ENCODE results near the gene RPL34. TPM values are rescaled to one million over a fixed set of nuclear protein-coding genes. Genes with fewer than 3 reads are reported as not detected.

Gene RPL34
- total RNA-seq, 1 experiment from 2014 or later = 695 TPM

- TF ChIP-seq EZH2 (IDR thresholded peaks at IDR 0.05; ENCODE audit: low read length, unreplicated experiment) = no peak
- TF ChIP-seq CTCF (conservative IDR thresholded peaks at IDR 0.05; ENCODE audit: low read depth, low read length) = no peak
- no peak for TF ChIP-seq EZH2phosphoT487 (IDR thresholded peaks at IDR 0.05; ENCODE audit: borderline replicate concordance, low read length)
- H2AFZ ChIP-seq (ENCODE audit: low read length) = no peak overlapping the region
- H3K36me3 ChIP-seq (ENCODE audit: low read depth, low read length) = peaks cover 58% of the 10 kb centered on the region
- H3K4me1 ChIP-seq (ENCODE audit: insufficient read depth, low read length) = peaks cover 13% of the 10 kb centered on the region
- peaks cover 37% of the 10 kb centered on the region for H3K79me2 ChIP-seq (ENCODE audit: low read length)
- H3K9ac ChIP-seq (ENCODE audit: low read length) = no peak overlapping the region
- H3K4me3 ChIP-seq (ENCODE audit: low read length) = no peak overlapping the region
- H3K27me3 ChIP-seq (ENCODE audit: low read length) = no peaks in the 10 kb centered on the region
- H3K27ac ChIP-seq (ENCODE audit: low read length) = no peak overlapping the region
- H3K4me2 ChIP-seq (ENCODE audit: low read length) = no peak overlapping the region
- ChIA-PET POLR2A (ENCODE audit: unreplicated experiment) (no interaction called here), CTCF (no interaction called here)
- intact Hi-C loops (cut with micrococcal nuclease) = no loop called here
- H3K9me3 ChIP-seq (ENCODE audit: low read length) = no peaks in the 10 kb centered on the region
- H4K20me1 ChIP-seq (ENCODE audit: low read length) = peaks cover 40% of the 10 kb centered on the region
- no TSS peak for BruUV-seq (replicated peaks)
- H3F3A ChIP-seq (ENCODE audit: low read length, unreplicated experiment) = no peaks in the 10 kb centered on the region
- DNase-seq (no peak), ATAC-seq (no peak)
- no peaks in the 10 kb centered on the region for H3K9me2 ChIP-seq (replicated peaks; ENCODE audit: low read length)
Observed at GRCh38 chr4:108626056-108626455, 5.7 kb downstream of the RPL34 start.

GRCh38 chr4:108628411-108628810 is 8.0 kb downstream of the RPL34 start:
- TF ChIP-seq CTCF (conservative IDR thresholded peaks at IDR 0.05; ENCODE audit: low read depth, low read length) = no peak
- TF ChIP-seq EZH2 (IDR thresholded peaks at IDR 0.05; ENCODE audit: low read length, unreplicated experiment) = no peak
- TF ChIP-seq EZH2phosphoT487 (IDR thresholded peaks at IDR 0.05; ENCODE audit: borderline replicate concordance, low read length) = no peak
- Histone ChIP-seq H3K27ac (ENCODE audit: low read length) (no peak overlapping the region), H4K20me1 (ENCODE audit: low read length) (peaks cover 22% of the 10 kb centered on the region), H3K79me2 (ENCODE audit: low read length) (peaks cover 13% of the 10 kb centered on the region), H3K4me2 (ENCODE audit: low read length) (no peak overlapping the region), H3K27me3 (ENCODE audit: low read length) (no peaks in the 10 kb centered on the region), H2AFZ (ENCODE audit: low read length) (no peak overlapping the region), H3K9me3 (ENCODE audit: low read length) (no peaks in the 10 kb centered on the region), H3K4me1 (ENCODE audit: insufficient read depth, low read length) (no peaks in the 10 kb centered on the region), H3K9me2 (replicated peaks; ENCODE audit: low read length) (no peaks in the 10 kb centered on the region), H3F3A (ENCODE audit: low read length, unreplicated experiment) (no peaks in the 10 kb centered on the region), H3K4me3 (ENCODE audit: low read length) (no peak overlapping the region), H3K36me3 (ENCODE audit: low read depth, low read length) (peaks cover 47% of the 10 kb centered on the region), H3K9ac (ENCODE audit: low read length) (no peak overlapping the region)
- no peak for DNase-seq
- intact Hi-C loops (cut with micrococcal nuclease) = no loop called here
- no peak for ATAC-seq
- ChIA-PET POLR2A (ENCODE audit: unreplicated experiment) (no interaction called here), CTCF (no interaction called here)
- no TSS peak for BruUV-seq (replicated peaks)

GRCh38 chr4:108635070-108635655 is 14.8 kb downstream of the RPL34 start:
- no peak overlapping the region for H2AFZ ChIP-seq (ENCODE audit: low read length)
- no peaks in the 10 kb centered on the region for H3K9me2 ChIP-seq (replicated peaks; ENCODE audit: low read length)
- no peak overlapping the region for H3K9ac ChIP-seq (ENCODE audit: low read length)
- intact Hi-C loops (cut with micrococcal nuclease) = no loop called here
- ChIA-PET POLR2A (ENCODE audit: unreplicated experiment) (no interaction called here), CTCF (no interaction called here)
- H4K20me1 ChIP-seq (ENCODE audit: low read length) = no peaks in the 10 kb centered on the region
- no peaks in the 10 kb centered on the region for H3K79me2 ChIP-seq (ENCODE audit: low read length)
- no peaks in the 10 kb centered on the region for H3K27me3 ChIP-seq (ENCODE audit: low read length)
- H3K4me3 ChIP-seq (ENCODE audit: low read length) = no peak overlapping the region
- DNase-seq (no peak), ATAC-seq (no peak)
- no peak overlapping the region for H3K4me2 ChIP-seq (ENCODE audit: low read length)
- no peaks in the 10 kb centered on the region for H3K9me3 ChIP-seq (ENCODE audit: low read length)
- TF ChIP-seq EZH2phosphoT487 (IDR thresholded peaks at IDR 0.05; ENCODE audit: borderline replicate concordance, low read length) (no peak), CTCF (conservative IDR thresholded peaks at IDR 0.05; ENCODE audit: low read depth, low read length) (no peak), EZH2 (IDR thresholded peaks at IDR 0.05; ENCODE audit: low read length, unreplicated experiment) (no peak)
- H3F3A ChIP-seq (ENCODE audit: low read length, unreplicated experiment) = no peaks in the 10 kb centered on the region
- no TSS peak for BruUV-seq (replicated peaks)
- peaks cover 9% of the 10 kb centered on the region for H3K36me3 ChIP-seq (ENCODE audit: low read depth, low read length)
- H3K4me1 ChIP-seq (ENCODE audit: insufficient read depth, low read length) = no peaks in the 10 kb centered on the region
- H3K27ac ChIP-seq (ENCODE audit: low read length) = no peak overlapping the region
